Smooth muscle cell of the pulmonary artery (primary cell): ENCODE data around the gene PRICKLE2. TPM values are rescaled to one million over a fixed set of nuclear protein-coding genes. Genes with fewer than 3 reads are reported as not detected.

Experiments used
- total RNA-seq: library from RNA; depleted of rRNA; stranded (reverse); fragments of >200 nt; gene quantifications from 2 replicates; pipeline ENCODE4 v1.2.3, GENCODE V29; 2014

PRICKLE2 gene, protein sequence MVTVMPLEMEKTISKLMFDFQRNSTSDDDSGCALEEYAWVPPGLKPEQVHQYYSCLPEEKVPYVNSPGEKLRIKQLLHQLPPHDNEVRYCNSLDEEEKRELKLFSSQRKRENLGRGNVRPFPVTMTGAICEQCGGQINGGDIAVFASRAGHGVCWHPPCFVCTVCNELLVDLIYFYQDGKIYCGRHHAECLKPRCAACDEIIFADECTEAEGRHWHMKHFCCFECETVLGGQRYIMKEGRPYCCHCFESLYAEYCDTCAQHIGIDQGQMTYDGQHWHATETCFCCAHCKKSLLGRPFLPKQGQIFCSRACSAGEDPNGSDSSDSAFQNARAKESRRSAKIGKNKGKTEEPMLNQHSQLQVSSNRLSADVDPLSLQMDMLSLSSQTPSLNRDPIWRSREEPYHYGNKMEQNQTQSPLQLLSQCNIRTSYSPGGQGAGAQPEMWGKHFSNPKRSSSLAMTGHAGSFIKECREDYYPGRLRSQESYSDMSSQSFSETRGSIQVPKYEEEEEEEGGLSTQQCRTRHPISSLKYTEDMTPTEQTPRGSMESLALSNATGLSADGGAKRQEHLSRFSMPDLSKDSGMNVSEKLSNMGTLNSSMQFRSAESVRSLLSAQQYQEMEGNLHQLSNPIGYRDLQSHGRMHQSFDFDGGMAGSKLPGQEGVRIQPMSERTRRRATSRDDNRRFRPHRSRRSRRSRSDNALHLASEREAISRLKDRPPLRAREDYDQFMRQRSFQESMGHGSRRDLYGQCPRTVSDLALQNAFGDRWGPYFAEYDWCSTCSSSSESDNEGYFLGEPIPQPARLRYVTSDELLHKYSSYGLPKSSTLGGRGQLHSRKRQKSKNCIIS
- 31.0 and 35.4 TPM in 2 replicates for total RNA-seq

DNA sequence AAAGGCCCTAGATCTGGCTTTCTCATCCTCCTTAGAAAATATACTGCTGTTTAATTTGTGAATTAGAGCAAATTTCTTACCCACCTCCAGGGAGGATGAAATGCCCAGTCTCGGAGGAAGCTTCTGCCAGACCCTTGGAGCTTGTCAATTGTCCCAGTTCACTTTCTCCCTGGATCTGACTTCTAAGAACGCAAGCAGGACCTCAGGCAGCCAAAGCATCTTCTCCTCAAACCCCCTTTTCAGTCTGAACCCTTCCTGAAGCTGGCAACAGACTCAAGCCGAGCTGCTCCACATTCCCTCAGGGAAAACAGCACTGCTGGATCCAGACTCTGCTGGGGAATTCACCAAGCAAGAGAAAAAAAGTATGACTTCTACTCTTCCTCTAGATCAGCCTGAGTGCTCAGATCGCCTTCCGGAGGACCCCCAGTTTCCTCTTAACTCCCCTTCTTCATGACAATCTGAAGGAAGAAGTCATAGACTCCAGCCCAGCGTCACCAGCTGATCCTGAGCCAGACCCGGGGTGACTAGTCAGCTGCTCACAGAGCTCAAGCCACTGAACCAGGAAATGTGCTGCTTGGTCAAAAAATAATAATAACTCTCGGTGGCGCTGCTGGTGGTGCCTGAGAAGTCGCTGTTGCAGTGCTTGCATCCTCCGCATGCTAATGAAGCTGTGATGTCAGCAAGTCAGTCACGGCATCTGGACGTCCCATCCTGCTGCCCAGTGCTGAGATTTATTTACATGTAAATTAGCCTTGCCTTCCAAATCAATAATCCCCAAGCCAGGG, at the start of gene PRICKLE2:
Gene PRICKLE2, minus strand, starts transcription at position 641 of the 785 bp plus-strand sequence. CDS start 26,539 bp downstream, outside the sequence.

Other genes starting within 250 kb of the PRICKLE2 start
- gene PSMD6, start 202.0 kb downstream of the PRICKLE2 start, total RNA-seq, result 85.5 and 88.2 TPM in 2 replicates